Measurements from ENCODE around the gene SLC6A17.

SLC6A17 gene

DNA sequence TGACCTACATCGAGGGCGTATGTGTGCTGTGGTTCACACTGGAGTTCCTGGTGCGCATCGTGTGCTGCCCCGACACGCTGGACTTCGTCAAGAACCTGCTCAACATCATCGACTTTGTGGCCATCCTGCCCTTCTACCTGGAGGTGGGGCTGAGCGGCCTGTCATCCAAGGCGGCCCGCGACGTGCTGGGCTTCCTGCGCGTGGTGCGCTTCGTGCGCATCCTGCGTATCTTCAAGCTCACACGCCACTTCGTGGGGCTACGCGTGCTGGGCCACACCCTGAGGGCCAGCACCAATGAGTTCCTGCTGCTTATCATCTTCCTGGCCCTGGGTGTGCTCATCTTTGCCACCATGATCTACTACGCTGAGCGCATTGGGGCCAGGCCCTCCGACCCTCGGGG, 72.8 kb downstream of the SLC6A17 start:
- DNase-seq (ENCODE audit: low spot score): no peak

DNA sequence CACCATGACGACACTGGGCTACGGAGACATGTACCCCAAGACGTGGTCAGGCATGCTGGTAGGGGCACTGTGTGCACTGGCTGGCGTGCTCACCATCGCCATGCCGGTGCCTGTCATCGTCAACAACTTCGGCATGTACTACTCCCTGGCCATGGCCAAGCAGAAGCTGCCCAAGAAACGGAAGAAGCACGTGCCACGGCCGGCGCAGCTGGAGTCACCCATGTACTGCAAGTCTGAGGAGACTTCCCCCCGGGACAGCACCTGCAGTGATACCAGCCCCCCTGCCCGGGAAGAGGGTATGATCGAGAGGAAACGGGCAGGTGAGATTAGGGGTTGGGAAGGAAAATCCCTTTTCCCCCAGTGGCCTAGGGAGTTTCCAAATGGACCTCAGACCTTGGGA, 73.3 kb downstream of the SLC6A17 start:
- DNase-seq (ENCODE audit: low spot score): no peak

DNA sequence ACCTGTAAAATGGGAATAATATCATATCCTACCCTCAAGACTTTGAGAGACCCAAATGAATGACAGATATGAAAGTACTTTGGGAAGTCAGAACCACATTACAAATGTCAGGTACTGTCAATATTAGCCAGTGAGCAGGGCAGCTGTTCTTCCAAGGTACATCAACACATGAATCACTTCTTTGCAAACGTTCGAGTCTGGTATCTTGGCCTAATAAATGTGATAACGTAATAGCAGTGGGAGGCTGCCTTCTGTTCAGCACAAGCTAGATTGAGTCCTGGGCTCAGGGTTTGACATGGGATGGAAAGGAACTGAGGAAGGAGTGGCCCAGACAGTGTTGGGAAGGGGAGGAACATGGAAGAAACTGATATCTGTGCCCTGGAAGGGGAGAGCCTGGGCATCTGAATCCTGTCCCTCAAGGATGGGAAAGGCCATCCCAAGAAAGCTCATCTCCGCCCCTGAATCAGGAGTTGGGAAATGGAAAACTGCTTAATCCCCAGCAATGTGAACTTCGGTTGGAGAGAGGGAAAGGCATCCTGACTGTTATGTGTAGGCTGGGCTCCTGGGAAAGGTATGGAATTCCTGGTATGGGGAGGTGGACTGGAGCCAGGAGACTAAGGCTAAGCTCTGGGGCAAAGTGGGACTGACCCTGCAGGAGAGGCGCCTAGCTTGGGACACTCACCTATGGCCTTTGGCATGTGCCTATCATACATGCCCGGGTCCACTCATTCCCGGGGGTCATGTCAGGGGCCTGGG, 74.1 kb downstream of the SLC6A17 start:
- no peak for DNase-seq (ENCODE audit: low spot score)

DNA sequence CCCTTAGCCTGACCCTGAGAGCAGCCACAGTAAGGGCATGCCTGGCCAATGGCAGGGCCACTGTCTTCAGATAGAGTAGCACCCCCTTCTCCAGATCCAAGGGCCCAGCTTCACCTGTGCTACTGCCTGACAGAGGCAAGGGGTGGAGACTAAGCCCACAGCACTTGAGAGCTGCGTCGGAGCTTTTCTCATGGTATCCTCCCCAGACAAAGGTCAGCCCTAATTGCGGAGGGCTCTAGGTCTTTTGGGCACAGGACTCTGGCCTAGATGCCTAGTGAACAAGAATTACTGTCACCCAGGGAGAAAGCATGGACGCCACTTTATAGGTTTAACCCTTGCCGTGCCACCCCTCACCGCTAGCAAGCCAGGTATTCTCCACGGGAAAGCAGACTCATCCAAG, 74.9 kb downstream of the SLC6A17 start:
- no peak for DNase-seq (ENCODE audit: low spot score)

DNA sequence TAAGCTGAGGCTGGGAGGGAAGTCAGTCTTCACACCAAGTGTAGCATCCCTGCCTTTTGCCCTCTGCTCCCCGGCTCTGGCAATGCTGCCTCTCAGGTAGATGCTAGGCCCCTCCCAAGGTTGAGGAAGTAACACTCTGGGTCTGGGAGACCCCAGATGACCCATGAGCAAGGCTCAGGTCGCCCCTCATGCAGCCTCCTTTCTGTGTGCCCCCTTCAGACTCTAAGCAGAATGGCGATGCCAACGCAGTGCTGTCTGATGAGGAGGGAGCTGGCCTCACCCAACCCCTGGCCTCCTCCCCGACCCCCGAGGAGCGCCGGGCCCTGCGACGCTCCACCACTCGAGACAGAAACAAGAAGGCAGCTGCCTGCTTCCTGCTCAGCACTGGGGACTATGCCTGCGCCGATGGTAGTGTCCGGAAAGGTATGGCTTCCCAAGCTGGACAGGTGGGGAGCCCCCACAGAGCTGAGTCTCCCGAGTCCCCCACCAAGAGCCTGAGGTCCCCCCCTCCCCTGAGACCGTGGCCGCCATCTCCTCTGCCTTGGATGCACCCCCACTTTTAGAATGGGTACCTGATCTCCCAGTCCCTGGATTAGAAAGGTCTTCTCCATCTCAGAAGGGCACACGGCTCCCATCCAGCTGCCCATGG, 75.6 kb downstream of the SLC6A17 start:
- no peak for DNase-seq (ENCODE audit: low spot score)

DNA sequence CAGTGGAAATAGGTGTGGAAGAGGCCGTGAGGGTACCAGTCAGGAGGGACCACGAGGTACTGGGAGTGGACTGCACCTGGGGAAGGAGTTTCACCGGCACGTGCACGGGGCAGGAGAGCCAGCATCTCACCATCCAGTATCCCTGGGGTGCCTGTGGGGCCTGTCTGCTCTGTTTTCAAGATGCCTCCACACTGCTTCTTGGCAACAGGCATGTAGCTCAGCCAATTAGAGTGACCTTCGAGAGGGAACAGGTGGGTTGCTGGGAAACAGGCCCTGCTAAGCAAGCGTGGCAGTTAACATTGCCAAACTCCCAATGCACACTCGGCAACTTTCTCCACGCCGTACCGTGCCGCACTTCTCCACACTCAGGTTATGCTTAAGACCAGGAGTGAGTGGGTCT, 77.5 kb downstream of the SLC6A17 start:
- DNase-seq (ENCODE audit: low spot score): no peak

DNA sequence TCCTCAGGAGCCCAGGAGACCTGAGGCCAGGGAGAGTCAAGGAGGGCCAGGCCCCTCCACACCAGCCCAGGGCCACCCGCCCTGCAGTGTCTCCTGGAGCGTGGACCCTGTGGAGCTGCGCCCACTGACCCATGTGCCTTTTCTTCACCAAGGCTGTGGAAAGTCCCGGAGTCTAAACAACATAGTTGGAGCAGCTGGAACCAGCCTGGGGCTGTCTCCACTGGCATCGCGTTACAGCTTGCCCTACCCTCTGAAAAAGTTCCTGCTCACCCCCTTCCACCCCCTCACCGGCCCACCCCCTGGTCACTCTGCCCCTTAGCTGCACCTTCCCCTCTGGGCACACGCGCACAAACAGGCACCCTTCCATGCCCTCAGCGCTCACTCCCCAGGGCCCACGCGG, 78.1 kb downstream of the SLC6A17 start:
- DNase-seq (ENCODE audit: low spot score): no peak

DNA sequence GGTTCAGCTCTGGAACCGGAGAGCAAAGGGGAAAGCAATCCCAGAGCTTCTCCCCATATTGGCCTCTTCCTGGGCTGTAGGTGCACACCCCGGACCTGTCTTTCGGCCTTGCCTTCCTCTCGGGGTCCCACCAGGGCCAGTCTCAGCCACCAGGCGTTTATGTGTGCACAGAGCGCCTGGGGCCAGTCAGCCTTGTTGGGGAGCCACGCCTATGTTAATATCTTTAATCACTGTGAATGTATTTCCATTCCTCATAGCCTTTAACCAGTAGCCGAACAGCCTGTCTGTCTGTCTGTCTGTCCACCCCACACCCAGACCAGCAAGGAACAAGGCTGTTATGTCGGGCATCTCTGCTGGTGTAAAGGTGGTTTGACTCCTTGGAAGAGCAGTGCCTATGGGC, 78.6 kb downstream of the SLC6A17 start:
- no peak for DNase-seq (ENCODE audit: low spot score)

DNA sequence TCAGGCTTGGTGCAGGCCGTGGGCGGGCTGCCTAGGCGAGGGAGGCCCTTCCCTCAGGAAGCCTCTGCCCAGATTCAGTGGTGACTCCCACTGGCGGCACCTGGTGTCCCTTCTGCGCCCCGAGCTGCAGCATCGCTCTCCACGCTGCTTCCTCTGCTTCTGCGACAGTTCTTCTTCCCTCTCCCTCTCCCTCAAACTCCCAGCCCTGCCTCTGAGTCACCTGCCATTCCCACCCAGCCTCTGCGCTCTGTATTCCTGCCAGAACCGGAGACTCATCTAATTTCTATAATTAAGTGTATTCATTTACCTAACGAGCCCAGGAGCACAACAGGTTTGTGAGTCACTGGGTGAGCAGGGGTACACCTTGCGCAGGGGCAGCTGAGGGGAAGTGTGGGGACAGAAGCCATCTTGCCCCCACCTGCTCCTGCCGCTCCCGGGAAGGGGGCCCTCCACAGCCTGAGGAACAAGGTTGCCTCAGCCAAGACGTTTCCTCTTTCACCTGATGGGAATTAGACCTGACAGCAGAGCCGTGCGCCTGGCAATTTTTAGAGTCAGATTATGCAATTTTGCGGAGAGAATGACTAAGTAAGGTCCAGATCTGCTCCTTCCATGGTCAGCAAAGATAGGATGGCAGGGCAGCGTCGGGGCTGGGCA, 79.2 kb downstream of the SLC6A17 start:
- no peak for DNase-seq (ENCODE audit: low spot score)

DNA sequence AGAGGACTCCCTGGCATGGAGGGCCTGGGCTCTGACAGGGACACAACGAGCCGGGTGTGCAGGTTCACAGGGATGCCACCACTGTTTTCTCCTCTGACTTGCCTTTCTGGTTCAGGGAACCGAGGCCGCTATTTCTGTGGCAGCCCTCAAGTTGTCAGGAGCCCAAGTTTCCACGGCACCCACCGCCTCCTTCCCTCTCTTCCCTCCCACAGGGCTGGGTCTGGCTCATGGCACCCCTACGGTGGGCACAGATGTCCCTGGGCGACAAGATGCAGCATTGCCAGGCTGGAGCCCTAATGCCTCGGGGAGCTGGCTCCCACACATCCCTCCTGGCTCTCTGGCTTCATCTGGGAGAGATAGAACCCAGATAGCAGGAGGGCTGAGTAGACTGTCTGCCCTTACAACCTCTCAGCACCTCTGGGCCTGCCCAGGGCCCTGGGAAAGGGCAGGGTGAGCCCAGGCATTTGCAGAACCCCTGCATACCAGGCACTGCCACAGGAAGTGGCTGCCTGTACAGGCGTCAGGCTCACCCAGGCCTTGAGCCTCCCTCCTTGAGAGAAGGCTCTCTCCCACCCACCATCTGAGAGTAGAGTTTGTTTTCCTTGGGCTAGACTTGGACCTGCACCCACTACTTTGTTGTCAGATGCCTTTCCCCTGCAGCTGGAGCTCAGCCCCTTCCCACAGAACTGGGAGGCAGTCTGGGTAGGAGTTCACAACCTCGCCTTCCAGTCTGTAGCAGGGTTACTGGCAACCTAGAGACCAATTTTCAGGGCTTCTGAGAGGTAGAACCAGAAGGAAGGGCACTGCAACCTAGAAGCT, 80.3 kb downstream of the SLC6A17 start:
- no peak for DNase-seq (ENCODE audit: low spot score)

DNA sequence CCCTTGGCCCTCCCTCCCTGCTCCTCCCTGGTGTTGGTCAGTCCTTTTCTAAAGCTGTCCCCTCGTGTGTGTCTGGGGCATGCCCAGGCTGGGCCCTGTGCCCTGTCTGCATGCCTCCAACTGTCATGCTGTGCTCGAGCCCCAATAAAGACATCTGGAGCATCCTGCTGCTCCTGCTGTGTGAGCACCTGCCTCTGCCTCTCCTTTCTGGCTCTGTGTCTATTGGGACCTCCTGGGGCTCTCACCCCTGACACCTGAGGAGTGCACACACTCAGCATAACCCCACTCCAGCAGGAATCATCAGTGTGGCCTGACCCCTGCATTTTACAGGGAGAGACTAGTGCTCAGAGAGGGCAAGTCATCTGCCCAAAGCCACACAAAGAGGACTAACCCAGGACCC, 83.6 kb downstream of the SLC6A17 start:
- no peak for DNase-seq (ENCODE audit: low spot score)

DNA sequence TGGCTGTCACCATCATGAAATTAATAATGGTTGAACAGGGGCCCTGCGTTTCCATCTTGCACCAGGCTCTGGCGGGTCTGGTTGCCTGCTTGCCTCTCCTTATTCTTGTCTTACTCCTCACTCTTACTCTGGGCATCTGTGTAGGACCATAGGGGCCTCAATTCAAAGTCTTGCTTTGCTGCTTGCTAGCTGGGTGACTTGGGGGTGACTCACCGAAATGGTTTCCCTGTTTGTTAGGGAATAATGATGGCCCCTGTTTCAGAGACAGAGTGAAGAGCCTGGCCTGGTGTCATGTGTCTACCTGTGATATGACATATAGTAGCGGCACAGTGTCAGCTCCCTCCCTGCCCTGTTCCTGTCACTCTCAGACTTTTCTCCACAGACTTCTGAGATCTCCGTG, 84.4 kb downstream of the SLC6A17 start:
- DNase-seq (ENCODE audit: low spot score): no peak

DNA sequence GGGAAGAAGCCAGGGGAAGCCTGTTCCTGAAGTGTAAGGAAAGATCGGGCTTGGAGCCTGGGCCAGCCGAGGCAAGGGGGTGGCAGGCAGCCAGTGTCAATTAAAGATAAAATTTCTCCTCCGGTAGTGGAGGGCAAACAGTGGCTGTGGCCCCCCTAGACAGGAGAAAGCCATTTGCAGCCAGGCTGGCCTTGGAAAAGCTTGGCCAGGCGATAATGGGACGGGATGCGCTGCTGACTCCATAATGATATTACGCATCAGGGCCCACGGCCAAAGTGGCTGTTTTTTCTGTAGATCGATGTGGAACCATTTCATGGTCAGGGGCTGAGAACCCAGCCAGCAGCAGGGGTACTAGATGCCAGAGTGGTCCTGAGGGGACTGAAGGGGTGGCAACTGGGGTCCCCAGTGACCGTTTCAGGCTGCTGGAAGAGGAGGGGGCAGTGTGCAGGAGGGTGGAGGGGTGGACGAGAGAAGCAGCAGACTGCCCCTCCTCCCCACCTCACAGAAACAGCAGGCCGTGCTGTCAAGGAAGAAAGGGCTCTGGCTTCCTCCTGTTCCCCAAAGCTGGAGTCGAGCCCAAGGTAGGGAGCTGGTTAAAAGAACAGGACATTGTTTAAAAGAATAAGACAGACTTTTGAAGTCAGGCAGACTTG, 85.0 kb downstream of the SLC6A17 start:
- no peak for DNase-seq (ENCODE audit: low spot score)

DNA sequence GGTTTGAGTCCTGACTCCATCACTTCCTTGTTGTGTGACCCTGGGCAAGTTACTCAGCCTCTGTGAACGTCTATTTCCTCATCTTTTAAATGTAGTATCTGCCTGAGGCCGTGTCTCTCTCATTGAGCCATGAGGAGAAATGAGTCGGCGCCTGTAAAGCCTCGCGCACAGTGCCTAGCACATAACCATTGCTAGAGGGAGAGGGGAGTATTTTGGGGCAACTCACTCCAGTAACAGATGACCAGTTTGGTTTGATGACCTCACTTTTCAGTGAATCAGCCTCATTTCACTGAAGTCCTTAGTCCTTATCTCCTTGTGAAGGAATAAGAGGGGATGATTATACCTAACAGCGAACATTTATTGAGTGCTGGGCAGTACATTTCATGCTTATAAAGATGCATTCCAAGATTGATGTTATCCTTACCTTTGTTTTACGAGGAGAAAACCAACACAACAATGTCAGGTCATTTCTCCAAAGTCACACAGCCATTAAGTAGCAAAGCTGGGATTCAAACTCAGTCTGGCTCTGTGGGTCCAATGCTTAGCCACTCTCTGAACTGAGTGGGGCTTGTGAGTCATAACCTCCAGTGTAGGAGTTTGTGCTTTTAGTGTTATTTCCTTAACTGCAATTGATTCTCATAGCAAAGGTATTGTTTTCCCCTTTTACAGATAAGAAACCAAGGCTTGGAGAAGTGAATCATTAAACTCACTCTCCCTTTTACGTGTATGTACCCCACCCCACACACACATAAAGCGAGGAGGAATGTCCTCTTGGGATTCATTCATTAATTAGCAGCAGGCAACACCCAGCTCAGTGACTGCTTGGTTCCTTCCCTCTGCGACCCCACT, 85.8 kb downstream of the SLC6A17 start:
- no peak for DNase-seq (ENCODE audit: low spot score)

DNA sequence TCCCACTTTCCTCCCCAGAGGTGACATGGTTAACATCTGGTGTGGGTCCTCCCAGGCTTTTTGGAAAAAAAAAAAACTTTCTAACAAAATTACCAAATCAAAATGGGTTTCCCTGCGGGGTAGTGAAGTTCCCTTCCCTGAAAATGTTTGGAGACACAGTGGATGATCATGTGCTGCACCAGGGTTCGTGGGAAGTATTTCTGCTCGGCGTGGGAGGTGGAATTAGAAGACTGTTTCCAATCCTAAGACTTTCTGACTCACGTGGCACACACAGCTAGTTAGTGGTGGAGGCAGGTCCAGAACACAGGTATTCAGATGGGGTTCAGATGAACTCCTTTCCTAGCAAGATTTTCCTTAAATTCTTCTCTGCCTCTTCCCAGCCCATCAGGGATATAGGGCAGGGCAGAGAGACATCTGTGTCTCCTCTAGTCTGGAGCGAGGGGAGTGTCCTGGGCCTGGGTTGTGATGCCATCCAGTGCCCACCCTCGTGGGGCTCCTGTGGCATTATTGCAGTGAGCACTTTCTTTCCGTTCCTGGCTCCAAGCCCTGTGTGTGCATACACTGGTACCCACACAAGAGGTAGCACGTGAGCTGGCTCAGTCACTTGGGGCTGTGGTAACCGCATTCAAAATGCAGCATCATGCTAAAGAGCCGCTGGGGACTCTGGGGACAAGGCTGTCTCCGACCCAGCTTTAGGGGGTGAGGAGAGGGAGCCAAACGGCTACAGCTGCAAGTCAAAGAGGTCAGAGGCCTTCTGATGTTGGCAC, 87.3 kb downstream of the SLC6A17 start:
- DNase-seq (ENCODE audit: low spot score): no peak

DNA sequence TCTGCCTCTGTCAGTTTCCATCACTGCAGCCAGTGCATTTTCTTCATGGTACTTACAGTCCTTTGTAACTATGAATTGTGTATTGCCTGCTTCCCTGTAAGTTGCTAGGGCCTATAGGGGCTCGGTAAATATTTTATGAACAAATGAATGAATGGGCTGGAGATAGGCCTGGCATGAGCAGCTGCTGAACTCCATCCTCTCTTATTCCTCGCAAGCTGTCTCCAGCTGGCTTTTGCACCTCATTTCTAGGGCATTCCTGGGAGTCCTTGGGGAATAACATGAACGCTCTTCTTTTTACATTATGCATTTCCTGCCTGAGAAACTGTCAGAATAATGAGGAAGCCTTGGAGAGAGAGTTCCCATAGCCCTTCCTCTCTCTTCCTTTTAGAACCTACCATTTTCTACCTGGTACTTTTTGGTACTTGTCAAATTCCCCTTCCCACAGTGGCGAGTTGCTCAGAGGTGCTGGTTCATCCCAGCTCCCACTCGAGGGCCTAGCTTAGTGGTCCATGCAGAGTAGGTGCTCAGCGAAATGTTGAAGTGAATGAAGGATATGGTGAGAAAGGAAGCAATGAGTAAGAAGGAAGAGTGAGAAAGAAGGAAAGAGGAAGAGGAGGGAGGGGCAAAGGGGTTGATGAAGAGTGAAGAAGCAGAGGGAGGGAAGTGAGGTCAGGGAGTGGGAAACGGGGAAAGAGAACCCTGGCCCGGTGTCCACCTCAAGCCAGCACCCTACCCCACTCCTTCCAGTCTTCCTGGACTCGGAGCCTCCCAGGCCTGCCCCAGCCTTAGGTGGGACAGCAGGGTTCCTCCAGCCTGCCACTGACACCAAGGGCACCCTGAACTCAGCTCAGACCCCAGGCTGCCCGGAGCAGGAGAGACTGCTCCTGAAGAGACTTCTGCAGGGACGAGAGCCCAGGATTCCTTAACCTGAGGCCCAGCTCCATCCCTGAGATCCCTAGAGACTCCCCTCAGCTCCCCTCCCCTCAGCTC, 89.4 kb downstream of the SLC6A17 start:
- DNase-seq (ENCODE audit: low spot score): no peak

DNA sequence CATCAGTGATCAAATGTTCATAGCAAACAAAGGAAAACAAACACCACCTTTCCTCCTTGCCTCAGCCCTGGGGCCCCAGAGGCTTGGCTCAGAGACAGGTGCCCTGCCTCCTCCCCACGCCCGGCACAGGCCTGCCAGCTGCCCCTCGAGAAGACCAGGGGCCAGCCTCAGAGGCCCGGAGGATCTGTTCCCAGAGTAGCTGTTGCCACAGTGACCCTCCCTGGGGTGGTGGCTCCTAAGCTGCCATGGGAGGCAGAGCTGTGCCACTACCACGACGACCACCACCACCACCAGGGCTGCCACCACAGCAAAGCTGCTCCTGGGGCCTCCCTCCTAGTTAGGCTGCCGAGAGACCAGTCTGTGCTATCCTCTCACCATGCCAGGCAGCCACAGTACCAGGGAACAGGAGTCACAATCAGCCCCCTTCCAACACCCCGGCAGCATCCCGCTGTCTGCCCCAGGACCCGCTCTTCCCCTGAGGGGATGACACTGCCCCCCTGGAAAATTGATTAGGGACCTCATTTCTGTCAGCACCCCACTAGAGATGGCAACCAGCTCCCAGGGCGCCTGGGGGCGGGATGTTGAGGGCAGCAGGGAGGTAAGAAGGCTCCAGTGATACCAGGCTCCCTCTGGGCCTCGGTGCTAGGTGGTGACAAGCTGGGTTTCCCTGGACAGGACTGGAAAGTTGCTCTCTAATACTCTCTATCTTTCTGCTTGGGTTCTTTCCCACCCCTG, 90.3 kb downstream of the SLC6A17 start:
- DNase-seq (ENCODE audit: low spot score): no peak

DNA sequence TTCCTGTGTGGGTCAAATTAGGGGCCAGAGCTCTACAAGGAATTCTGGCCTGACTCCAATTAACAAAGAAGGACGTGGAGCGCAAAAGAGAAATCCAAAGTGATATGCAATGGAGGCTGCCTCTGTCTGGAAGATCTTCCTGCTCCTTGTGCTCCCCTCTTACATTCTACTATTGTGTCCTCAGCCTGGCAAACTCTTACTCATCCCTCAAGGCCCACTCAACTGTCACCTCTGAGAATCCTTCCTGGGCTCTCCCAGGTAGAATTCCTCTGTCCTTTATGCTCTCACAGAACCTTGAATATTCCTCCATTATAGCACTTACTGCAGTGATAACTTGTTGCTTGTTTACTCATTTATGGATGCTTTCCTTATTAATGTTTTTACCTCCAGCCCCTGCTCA, 91.2 kb downstream of the SLC6A17 start:
- DNase-seq (ENCODE audit: low spot score): no peak

All from CD4-positive, alpha-beta T cell treated with Interleukin-6 at 100 ng/mL for 8 hours (primary cell).